T-helper 22 cell (primary cell): ENCODE data around the gene PARP4.
"Not testable (repeated sequence)": the region's sequence is repeated elsewhere in the genome, so short reads cannot be mapped to it uniquely, and the experiment has no call there.

Experiments
- DNase-seq: peaks from one replicate; pipeline ENCODE4 v3.0.0-alpha.2; 2020; ENCODE audit warnings: low read depth

PARP4 gene

DNA sequence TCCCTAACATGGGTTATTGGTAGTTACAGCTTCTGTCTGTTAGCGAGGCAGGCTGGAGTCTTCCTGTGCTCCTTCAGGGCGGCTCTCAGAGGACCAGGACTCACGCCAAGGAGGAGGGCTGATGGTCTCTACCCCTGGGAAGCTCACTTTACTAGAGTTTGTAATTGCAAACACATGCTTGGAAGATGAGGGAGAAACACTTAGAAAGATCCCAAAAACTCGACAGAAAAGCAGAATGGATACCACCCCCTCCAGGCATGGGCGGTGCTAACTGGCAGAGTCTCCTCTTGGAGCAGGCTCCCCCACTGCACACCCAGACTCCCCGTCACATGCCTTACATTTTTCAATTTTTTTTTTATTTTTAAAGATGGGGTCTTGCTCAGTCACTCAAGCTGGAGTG, 62.0 kb downstream of the PARP4 start:
- no peak for DNase-seq

DNA sequence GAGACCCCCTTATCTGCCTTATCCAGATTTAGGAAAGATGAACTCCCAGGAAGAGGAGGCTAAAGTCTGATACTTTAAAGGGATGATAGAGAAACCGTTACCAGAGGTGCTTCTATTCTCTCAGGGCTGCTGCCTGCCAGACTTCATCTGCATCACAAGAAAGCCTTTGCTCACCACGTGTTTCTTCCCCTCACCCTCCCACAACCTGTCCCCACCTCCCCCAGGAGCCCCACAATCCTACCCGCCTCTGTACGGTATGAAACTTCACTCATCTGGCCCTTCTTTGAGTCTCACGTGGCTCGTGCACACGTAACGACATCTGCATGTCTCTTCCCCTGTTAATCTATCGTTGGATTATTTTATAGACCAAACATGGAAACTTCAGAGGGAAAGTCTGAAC, 67.7 kb downstream of the PARP4 start:
- DNase-seq, result not testable (repeated sequence)

DNA sequence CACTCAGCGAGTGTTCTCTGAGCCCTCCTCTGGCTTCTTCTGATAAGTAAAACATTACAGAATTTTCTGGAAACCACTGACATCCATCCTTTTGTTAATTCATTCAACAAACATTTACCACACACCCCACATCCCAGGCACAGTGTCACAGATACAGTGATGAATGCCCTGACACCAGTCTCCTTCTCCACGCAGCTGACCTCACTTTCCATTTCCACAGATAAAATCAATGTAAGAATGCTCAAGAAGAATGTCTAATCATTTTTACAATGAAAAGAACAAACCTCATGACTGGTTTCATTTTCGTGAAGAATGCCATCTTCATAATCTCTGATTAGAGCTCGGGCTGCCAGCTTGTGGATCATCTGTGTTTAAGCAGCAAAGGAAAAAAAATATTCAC, 69.2 kb downstream of the PARP4 start:
- DNase-seq, result no peak

DNA sequence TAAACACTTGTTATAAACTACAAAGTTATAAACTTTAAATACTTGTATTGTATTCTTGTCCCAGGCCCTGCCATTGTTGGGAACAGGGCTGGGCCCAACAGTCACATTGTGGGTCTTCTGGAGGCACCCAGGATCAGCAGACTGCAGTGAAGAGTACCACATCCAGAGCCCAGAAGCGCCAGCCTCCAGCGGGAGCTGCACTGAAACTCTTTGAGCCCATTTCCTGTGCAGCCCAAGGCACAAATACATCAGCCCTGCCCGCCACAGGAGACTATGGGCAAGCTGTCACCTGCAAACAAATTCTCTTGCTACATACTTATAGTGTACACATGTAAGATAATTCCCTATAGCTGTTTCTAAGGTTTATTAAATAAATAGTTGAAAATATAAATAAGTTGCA, 86.5 kb downstream of the PARP4 start:
- not testable (repeated sequence) for DNase-seq

DNA sequence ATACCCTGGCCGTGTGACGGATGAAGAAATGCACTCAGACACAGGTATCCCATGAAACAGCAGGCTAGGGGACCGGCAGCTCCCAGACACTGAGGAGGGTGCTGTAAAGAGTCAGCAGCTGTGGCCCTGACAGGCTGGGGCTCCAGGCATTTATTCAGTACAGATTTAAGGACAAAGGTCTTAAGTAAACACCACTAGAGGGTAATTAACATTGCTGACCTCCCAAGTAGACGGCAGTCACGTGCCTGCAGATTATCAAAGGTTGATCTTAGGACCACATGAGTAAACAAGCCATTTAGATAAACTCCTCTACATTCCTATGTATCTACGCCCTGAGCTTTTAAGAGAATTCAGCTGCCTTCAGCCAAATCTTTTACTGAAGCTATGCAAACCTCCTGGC, 92.9 kb downstream of the PARP4 start:
- not testable (repeated sequence) for DNase-seq

DNA sequence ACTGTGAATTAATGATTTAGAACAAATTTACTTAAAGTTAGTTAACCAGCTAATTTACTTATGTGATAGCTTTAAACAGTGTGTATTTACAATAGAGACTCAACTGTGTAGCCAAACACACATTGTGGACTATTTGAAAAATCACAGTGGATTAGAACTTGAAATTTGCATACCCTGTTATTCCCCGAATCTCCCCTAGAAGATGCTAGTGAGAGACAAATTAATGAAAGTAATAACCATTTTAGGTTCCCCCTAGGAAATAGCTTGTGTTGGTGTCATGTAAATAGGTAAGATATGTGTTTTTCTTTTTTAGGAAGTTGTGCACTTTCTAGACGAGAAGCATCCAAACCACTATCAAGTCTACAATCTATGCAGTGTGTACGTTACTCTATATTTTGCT, 104.7 kb downstream of the PARP4 start:
- DNase-seq, result no peak

DNA sequence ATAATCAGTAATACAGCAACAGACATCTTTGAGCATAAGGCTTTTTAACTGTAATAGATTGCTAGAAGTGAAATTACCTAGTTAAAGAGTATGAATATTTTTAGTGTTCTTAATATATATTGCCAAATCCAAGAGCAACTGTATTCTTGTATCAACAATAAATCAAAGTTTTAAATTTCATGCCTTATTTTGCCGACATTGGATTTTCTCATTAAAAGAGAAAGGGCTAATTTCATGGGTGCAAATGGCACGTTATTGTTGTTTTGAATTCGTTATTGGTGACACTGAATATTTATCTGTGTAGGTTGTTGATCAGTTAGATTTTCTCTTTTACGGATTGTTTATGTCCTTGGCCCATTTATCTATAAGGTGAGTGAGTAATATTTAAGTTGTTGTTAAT, 106.1 kb downstream of the PARP4 start:
- DNase-seq, result no peak

DNA sequence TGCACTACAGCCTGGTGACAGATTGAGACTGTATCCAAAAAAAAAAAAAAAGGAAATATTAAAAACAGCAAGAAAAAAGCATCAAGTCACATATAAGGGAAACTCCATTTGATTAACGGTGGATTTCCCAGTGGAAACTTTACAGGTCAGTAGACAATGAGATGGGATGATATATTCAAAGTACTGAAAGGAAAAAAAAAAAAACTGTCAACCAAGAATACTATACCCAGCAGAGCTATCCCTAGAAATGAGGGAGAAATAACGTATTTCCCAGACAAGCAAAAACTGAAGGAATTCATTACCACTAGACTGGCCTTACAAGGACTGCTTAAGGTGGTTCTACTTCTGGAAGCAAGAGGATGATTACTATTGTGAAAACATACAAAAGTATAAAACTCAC, 115.8 kb downstream of the PARP4 start:
- DNase-seq, result no peak

DNA sequence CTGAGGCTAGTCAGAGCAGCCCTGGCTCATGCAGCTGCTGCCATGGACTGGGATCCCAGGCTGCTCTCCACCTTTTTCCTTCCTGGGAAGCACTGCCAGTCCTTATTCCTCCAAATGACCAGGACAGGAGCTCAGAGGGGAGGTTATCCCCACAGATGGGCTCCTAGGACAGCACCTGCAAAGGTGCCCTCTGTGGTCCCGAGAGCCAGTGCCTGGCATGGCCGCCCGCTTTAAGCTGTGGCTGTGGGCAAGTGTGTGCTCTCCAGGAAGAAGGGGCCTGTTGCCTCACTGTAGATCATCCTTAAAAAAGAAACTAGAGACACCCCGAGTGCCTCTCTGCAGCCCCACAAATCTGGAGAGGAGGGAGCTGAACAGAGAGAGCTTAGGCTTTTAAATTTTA, 119.6 kb downstream of the PARP4 start:
- no peak for DNase-seq

DNA sequence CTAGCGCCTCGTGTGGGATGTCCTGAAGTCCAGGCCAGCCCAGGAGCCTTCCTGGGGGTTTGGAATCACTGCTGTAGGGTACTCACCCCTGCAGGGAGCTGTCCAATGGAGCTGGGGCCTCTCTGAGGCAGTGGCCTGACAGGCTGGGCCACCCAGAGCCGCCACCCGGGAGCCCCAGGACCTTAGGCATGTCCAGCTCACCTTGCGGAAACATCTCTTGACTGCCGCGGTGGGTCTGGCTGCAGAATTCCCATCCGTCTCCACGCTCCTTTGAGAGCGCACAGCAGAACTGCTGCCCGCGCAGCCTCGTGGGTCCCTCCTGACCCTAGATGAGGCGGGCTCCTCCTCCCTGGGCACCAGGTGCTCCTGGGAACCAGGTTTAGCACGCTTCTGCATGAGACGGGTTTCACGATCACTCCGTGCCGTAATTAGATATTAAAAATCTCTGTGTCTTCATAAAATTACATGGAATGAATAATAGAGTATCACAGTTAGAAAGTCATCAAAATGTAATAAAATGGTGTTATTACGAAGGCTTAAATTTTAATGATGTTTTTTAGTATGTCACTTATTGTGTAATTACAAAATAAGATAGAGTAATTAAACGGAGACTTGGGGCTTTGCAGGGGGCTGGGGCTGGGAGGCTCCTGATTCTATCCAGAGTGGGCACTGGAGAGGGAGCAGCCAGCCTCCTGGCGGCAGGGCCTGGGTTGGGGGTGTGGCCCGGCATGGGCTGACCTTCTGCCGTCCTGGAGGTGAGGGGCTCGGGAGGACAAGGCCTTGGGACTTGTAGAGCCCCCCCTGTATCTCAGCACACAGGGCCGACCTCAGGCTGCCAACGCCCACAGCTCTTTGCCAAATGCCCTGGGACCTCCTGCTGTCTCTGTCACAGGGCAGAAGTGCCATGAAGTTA, 120.6 kb downstream of the PARP4 start:
- not testable (repeated sequence) for DNase-seq

DNA sequence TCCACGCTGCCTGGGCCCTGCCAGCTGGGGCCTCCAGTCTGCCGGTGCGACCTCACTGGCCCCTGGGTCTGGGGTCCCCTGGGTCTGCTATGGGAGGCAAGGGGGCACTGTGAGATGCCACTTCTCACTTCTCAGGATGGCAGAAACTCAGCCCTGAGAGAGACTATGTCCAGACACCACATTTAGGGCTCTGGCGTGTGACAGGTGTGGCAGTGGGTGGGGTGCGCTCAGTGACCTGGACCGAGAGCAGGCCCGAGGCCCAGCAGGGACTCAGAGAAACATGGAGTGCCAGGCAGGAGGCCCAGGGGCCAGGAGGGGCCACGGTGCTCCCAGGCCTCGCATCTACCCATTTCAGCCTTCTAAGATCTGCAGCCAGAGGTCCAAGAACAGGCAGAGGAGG, 121.8 kb downstream of the PARP4 start:
- DNase-seq, result not testable (repeated sequence)

DNA sequence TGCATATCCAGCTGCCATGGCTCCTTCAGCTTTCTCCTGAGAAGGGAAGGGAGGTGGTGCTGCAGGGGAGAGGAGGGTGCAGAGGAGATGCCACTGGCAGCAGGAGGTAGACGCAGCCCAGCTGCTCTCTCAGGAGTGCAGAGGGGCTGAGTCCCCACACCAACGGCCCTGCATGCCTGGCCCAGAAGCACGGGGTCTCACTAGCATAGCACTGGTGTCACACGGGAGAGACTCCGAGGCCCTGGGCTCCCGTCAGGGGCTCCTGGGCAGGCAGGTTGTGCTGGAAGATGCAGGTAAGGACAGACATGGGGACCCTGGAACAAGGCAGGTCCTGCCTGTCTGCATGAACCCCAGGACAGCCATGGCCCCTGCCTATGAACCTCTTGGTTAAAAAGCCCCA, 123.1 kb downstream of the PARP4 start:
- no peak for DNase-seq

DNA sequence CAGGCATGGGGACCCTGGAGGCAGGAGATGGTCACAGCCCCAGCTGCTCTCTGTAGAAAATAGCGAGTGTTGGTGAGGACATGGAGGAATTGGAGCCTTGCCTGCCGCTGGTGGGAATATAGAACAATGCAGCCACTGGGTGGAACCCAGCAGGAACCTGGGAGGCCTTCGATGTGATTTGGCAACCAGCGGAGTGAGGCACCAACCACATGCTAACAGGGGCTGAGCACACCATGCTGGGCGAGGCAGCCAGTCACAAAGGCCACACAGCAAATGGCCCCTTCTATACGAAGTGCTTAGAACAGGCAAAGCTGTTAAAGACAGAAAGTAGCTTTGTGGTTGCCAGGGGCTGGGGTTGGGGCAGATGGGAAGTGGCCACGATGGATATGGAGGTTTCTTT, 123.8 kb downstream of the PARP4 start:
- DNase-seq, result not testable (repeated sequence)

DNA sequence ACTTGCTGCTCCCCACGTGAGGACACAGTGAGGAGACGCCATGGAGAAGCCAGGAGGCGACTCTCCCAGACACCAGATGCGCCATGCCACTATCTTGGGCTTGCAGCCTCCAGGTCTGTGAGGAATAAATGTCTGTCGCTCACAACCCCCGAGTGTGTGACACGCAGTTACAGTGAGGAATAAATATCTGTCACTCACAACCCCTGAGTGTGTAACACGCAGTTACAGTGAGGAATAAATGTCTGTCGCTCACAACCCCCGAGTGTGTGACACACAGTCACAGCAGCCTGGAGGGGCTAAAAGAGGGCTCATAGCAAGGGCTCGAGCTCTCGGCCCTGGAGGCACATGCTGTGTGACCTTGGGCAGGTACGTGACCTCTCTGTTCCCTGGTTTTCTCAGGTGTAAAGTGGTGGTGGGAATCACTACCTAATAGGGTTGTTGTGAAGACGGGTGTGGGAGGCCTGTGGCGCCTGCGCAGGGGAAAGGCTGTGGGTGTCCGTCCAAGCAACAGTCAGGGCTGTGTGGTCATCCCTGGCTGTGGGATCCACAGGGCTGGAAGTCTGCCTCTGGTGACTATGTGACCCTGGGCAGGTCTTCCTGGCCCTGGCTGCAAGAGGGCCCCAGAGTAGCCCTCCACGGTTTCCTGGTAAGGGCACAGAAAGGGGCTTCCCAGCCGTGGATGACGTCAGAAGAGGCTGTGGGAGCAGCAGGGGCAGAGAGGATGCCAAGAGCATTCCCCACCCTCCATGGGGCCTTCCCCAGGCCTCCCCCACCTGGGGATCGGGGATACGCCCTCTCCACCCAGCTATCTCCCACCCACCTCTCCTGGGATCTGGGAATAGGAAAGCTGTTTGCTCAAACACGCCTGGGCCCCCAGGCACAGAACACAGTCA, 125.5 kb downstream of the PARP4 start:
- no peak for DNase-seq

DNA sequence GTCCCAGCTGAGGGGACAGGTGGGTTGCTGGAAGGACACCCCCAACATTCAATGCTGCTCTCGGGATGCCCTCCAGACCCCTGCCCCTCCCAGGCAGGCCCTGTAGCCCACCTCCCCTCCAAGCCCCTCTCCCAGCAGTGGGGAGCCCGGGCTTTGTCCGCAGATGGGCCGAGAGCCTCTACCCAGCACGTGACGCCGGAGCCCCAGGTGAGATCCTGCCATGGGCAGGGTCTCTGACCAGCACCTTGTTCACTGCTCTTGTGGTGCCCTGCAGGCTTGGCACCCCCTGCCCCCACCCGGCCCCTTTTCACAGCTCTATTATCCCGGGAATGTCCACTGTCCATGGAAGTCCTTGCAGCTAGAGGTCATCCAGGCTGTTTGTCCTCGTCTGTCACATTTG, 126.7 kb downstream of the PARP4 start:
- no peak for DNase-seq

DNA sequence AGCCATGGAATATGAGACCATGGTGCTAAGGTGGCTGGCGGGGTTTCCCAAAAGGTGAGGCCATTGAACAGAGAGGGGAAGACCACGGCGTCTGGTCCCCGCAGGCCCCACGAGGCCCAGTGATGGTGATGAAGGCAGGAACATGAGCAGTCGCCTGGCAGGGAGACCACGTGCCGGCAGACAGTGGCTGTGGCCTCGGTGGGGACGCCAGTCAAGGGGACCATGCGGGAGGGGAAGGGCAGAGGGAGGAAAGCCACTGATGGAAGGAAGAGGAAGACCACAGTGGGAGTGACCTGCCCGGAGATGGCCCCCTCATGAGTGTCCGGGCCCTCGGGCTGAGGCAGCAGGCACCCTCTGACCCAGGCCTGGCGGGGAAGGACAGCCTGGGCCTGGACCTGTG, 127.6 kb downstream of the PARP4 start:
- not testable (repeated sequence) for DNase-seq

DNA sequence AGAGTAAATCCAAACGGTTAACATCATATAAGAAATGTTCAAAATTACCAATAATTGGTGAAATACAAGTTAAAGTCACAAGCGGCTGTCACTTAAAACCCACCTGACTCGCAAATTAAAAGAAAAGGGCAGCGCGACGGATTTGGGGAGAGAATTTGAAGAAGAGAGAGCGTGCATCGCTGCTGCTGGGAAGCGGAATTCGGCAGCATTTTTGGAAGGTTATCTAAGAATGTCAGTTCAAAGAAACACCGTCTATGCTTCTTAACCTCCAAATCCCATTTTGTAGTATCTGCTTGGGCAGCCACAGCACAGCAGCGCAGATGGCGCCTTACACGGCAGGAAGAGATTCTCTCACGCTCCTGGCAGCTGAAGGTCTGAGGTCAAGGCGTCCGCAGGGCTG, 128.5 kb downstream of the PARP4 start:
- DNase-seq, result not testable (repeated sequence)

DNA sequence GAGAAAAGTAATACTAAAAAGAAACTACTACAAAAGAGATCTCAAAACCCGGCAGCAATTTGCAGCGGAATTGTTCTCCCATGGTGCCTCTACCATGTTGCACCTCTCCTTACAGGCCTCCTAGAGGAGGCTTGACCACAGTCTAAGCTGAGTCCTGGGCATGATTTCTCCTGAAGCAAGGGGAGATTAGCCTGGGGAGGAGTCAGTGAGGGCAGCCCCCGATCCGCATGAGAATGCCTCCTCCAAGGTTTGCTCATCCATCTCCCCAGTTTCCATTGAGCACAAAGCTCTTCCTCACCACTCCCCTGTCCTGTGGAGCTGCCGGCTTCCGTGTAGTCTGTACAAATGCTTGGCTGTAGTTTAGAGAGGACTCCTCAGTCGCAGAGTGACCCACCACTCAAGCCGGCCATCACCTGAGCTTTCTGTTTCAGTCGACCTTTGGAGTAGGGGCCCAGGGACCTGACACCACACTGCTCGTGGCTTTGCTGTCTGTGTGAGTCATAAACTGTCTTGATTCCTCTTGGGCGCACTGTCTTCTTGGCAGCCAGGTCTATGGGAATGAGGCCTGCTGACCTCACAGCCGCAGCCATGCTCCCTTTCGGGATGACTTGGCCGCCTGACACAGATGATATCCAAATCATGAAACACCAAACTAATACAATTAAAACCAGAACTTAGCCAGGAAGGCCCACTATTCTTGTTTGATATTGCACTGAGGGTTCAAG, 130.9 kb downstream of the PARP4 start:
- DNase-seq, result no peak

DNA sequence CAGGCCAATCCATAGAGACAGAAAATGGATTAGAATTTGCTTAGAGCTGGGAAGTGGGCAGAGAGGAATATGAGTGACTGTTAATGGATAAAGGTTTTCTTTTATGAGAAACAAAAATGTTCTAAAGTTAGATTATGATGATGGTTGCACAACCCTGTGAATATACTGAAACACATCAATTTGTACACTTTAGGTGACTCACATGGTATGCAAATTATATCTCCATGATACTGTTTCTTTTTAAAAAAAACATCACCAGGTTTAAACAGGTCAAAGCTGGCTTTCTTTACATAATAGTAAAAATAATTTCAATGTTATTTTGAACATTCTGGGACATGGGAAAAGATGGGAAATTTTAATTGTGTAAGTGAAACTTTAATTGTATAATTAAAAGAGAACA, 131.7 kb downstream of the PARP4 start:
- DNase-seq, result not testable (repeated sequence)

DNA sequence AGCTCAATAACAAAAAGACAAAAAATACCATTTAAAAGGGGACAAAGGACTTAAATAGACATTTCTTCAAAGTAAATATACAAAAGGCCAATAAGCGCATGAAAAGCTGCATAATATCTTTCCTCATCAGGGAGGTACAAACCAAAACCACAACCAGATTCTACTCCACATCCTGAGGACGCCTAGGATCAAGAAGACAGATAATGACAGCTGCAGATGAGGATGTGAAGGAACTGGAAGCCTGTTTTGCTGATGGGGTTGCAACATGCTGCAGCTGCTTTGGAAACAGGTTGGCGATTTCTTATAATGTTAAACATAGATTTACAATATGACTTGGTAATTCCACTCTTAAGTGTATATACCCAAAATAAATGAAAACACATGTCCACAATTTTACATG, 132.4 kb downstream of the PARP4 start:
- DNase-seq, result not testable (repeated sequence)

DNA sequence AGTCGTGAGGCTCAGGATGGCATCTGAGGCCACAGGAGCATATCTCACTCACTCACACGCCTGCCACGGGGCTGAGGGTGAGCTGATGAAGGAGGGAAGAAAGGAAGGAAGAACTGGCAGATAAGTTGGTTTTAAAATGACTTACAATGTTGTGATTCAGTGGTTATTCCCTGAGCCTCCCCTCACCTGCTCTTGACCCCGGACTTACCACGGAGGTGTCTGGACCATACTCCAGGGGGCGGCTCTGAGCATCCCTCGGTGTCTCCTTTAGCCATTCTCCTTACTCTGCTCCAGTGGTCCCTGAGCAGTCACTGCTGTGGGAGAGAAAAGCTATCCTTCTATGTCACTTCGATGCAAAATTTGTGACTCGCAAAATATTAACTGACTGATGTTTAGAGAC, 141.3 kb downstream of the PARP4 start:
- not testable (repeated sequence) for DNase-seq
